PC-3 (cell line): Measurements from ENCODE around the gene CBX2. TPM values are rescaled to one million over a fixed set of nuclear protein-coding genes. Genes with fewer than 3 reads are reported as not detected.

ENCODE experiments used
- ATAC-seq: fragments of 200-7000 bp; cut with Tn5 transposase; 2 replicates; pipeline ENCODE4 v1.9.1; 2020; ENCODE audit warnings: mild to moderate bottlenecking, moderate library complexity
- BruUV-seq: library from RNA; stranded (reverse); fragments of 400-500 nt; replicated peaks from 2 replicates; lab custom pipeline; 2021; lab: Mats Ljungman, UMichigan
- CTCF ChIA-PET: fragments of 300-600 bp; sonication (Branson Sonifier 250); formaldehyde crosslinking; loops from one replicate; lab custom pipeline; 2022; ENCODE audit warnings: antibody characterized with exemption; lab: Charles Lee
- POLR2A ChIA-PET: fragments of 300-600 bp; sonication (Branson Sonifier 250); formaldehyde crosslinking; loops from one replicate; lab custom pipeline; 2022; ENCODE audit warnings: antibody characterized with exemption; ENCODE audit not compliant: unreplicated experiment; lab: Charles Lee
- DNase-seq: peaks from one replicate; pipeline ENCODE4 v3.0.0-alpha.2; 2015
- H2AFZ ChIP-seq: fragments of 300-600 bp; sonication (generic); 2 replicates; pipeline ENCODE4 v1.6.0; 2016; ENCODE audit warnings: antibody characterized with exemption, low read length
- H3F3A ChIP-seq: fragments of 300-600 bp; sonication (generic); one replicate; pipeline ENCODE4 v1.6.0; 2017; ENCODE audit warnings: antibody characterized with exemption, low read length, control low read depth, mild to moderate bottlenecking; ENCODE audit not compliant: unreplicated experiment
- H3K27ac ChIP-seq: fragments of 300-600 bp; sonication (generic); 2 replicates; pipeline ENCODE4 v1.5.1; 2016; ENCODE audit warnings: mild to moderate bottlenecking, low read length
- H3K27me3 ChIP-seq: fragments of 300-600 bp; sonication (generic); 2 replicates; pipeline ENCODE4 v1.6.1; 2016; ENCODE audit warnings: low read length, mixed read lengths
- H3K36me3 ChIP-seq: fragments of 300-600 bp; sonication (generic); 2 replicates; pipeline ENCODE4 v1.6.1; 2016; ENCODE audit warnings: low read depth, mixed run types, low read length, mixed read lengths
- H3K4me1 ChIP-seq: fragments of 300-600 bp; sonication (generic); 2 replicates; pipeline ENCODE4 v1.5.1; 2016; ENCODE audit warnings: low read length; ENCODE audit not compliant: insufficient read depth
- H3K4me2 ChIP-seq: fragments of 300-600 bp; sonication (generic); 2 replicates; pipeline ENCODE4 v1.6.0; 2016; ENCODE audit warnings: low read length
- H3K4me3 ChIP-seq: fragments of 300-600 bp; sonication (generic); 2 replicates; pipeline ENCODE4 v1.5.1; 2016; ENCODE audit warnings: mild to moderate bottlenecking, low read length, mixed read lengths
- H3K79me2 ChIP-seq: fragments of 300-600 bp; sonication (generic); 2 replicates; pipeline ENCODE4 v1.6.1; 2017; ENCODE audit warnings: low read length, mixed read lengths
- H3K9ac ChIP-seq: fragments of 300-600 bp; sonication (generic); 2 replicates; pipeline ENCODE4 v1.6.0; 2016; ENCODE audit warnings: mild to moderate bottlenecking, low read length
- H3K9me2 ChIP-seq: fragments of 300-600 bp; sonication (generic); replicated peaks from 2 replicates; pipeline ENCODE4 v1.6.1; 2016; ENCODE audit warnings: mixed run types, low read length, mixed read lengths
- H3K9me3 ChIP-seq: fragments of 300-600 bp; sonication (generic); 2 replicates; pipeline ENCODE4 v1.6.1; 2016; ENCODE audit warnings: low read length, mixed read lengths
- H4K20me1 ChIP-seq: fragments of 300-600 bp; sonication (generic); 2 replicates; pipeline ENCODE4 v1.6.1; 2016; ENCODE audit warnings: low read length, mixed read lengths
- EZH2 ChIP-seq: fragments of 300-600 bp; sonication (generic); IDR thresholded peaks from one replicate; pipeline ENCODE4 v1.6.1; 2017; ENCODE audit warnings: antibody characterized with exemption, mild to moderate bottlenecking, low read length; ENCODE audit not compliant: unreplicated experiment
- EZH2phosphoT487 ChIP-seq: fragments of 300-600 bp; sonication (generic); IDR thresholded peaks from 2 replicates; pipeline ENCODE4 v1.6.1; 2018; ENCODE audit warnings: mild to moderate bottlenecking, antibody characterized with exemption, low read length, borderline replicate concordance
- intact Hi-C: fragments of 100-400 bp; cut with micrococcal nuclease; formaldehyde crosslinking; loops from 2 replicates; pipeline ENCODE4 v1.9.0; 2023
- total RNA-seq: library from RNA; depleted of rRNA; stranded (reverse); fragments of >200 nt; gene quantifications from 2 replicates; pipeline ENCODE4 v1.2.3, GENCODE V29; 2014
- TF ChIP-seq, protein P1 (sequence below): fragments of 300-600 bp; sonication (generic); conservative IDR thresholded peaks from 2 replicates; pipeline ENCODE4 v1.5.1; 2017; ENCODE audit warnings: antibody characterized with exemption, low read depth, mild to moderate bottlenecking, low read length

Gene CBX2
- total RNA-seq, 1 experiment from 2014 or later: 39.2 TPM

DNA sequence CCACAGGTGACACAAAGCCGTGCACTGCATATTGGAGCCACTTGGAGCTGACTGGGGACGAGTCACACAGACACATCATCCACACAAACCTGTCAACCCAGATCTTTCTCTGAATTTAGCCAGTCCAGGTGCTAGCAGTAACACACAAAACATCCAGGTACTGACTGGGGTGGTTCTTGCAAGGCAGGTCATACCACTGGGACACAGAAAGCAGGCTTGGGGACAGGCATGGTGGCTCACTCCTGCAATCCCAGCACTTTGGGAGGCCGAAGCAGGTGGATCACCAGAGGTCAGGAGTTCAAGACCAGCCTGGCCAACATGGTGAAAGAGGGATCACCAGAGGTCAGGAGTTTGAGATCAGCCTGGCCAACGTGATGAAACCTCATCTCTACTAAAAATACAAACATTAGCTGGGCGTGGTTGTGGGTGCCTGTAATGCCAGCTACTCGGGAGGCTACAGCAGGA is 32.3 kb upstream of the CBX2 start:
- H4K20me1 ChIP-seq: no peaks in the 10 kb centered on the region
- H3K9me3 ChIP-seq: no peaks in the 10 kb centered on the region
- ATAC-seq: peak; percentile 5; the same call in 1 of the 2 replicates
- H2AFZ ChIP-seq: no peak overlapping the region
- POLR2A ChIA-PET: interaction anchor here (0.6 kb wide), 1 partner anchor 94 kb away, joined by 13 read pairs; the partner anchor contains the start of gene CBX4
- H3K27ac ChIP-seq: peak overlapping the region; percentile 15; the same call in 1 of the 2 replicates
- H3K9ac ChIP-seq: no peak overlapping the region
- DNase-seq: peak; percentile 52
- no peaks in the 10 kb centered on the region for H3K36me3 ChIP-seq
- no peak overlapping the region for H3K4me3 ChIP-seq
- H3K9me2 ChIP-seq: no peaks in the 10 kb centered on the region
- H3K4me2 ChIP-seq: no peak overlapping the region
- no peaks in the 10 kb centered on the region for H3K79me2 ChIP-seq
- peaks cover 7% of the 10 kb centered on the region for H3F3A ChIP-seq
- no peak for TF ChIP-seq EZH2phosphoT487
- no peak for TF ChIP-seq EZH2
- TF ChIP-seq, protein P1, sequence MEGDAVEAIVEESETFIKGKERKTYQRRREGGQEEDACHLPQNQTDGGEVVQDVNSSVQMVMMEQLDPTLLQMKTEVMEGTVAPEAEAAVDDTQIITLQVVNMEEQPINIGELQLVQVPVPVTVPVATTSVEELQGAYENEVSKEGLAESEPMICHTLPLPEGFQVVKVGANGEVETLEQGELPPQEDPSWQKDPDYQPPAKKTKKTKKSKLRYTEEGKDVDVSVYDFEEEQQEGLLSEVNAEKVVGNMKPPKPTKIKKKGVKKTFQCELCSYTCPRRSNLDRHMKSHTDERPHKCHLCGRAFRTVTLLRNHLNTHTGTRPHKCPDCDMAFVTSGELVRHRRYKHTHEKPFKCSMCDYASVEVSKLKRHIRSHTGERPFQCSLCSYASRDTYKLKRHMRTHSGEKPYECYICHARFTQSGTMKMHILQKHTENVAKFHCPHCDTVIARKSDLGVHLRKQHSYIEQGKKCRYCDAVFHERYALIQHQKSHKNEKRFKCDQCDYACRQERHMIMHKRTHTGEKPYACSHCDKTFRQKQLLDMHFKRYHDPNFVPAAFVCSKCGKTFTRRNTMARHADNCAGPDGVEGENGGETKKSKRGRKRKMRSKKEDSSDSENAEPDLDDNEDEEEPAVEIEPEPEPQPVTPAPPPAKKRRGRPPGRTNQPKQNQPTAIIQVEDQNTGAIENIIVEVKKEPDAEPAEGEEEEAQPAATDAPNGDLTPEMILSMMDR: no peak
- 0 out of 2 replicates have a peak, but pooled peaks cover 3% of the 10 kb centered on the region for H3K27me3 ChIP-seq
- H3K4me1 ChIP-seq: peaks cover 42% of the 10 kb centered on the region
- CTCF ChIA-PET: interaction anchor here (0.6 to 1.7 kb wide), 11 partner anchors 13 to 225 kb away, joined by 3 to 17 read pairs (median 5); partner anchors contain the start of gene CBX8
- intact Hi-C loops: loop anchor here (10.0 kb wide), 1 partner anchor 89 kb away; the partner anchor contains the start of gene CBX4
- no TSS peak for BruUV-seq

DNA sequence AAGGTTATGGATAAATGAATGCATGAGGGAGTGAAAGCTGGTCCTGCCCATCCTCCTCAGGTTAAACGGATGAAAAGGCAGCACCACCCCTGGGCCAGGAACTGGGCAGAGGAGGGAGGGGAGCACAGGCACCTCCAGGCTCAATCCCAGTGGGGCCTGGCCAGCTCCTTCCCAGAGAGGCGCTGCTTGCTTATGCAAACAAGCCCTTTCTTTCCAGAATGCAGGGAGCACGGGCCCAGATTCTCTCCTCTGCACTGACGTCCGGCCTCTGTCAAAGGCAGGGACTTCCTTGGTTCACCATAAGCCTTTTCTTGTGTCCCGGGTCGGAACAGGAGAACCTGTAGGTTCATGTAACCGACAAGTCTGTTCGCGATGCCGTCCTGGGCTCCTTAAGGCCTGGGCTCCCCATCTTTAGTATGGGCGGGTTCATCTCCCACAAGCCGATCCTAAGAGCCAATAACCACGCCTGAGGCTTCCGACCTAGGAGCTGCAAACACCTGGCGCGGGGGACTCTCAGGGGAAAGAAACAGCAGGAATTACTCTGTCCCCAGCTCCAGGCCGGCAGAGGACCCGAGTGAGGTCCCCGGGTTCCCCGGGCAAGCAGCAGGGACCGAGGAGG is 30.9 kb upstream of the CBX2 start:
- ChIA-PET POLR2A (no interaction called here), CTCF (no interaction called here)
- BruUV-seq: no TSS peak
- Histone ChIP-seq H3K9ac (no peak overlapping the region), H3K27me3 (0 out of 2 replicates have a peak, but pooled peaks cover 3% of the 10 kb centered on the region), H3K9me3 (no peaks in the 10 kb centered on the region), H3K4me3 (no peak overlapping the region), H3F3A (peaks cover 7% of the 10 kb centered on the region), H3K79me2 (no peaks in the 10 kb centered on the region), H3K9me2 (no peaks in the 10 kb centered on the region), H3K4me1 (peaks cover 49% of the 10 kb centered on the region), H4K20me1 (no peaks in the 10 kb centered on the region), H3K27ac (no peak overlapping the region), H3K36me3 (no peaks in the 10 kb centered on the region), H2AFZ (no peak overlapping the region), H3K4me2 (no peak overlapping the region)
- TF ChIP-seq, protein P1: no peak
- TF ChIP-seq EZH2phosphoT487 (no peak), EZH2 (no peak)
- intact Hi-C loops: loop anchor here (10.0 kb wide), 1 partner anchor 88 kb away; the partner anchor contains the start of gene CBX4
- DNase-seq (no peak), ATAC-seq (no peak; the same call in 1 of the 2 replicates)
